ENCODE results near the gene CNGA4.

CNGA4 gene

DNA sequence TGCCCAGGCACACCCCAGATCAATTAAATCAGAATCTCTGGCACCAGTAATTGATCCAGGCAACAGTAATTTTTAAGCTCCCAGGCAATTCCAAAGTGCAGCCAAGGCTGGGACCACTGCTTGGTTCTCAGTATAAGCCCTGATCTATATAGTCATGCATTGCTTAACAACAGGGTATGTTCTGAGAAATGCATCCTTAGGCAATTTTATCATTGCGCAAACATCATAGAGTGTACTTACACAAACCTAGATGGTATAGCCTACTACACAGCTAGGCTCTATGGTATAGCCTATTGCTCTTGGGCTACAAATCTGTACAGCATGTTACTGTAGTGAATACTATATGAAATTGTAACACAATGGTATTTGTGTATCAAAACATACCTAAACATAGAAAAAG is 34.2 kb upstream of the CNGA4 start:
- ATAC-seq (ENCODE audit: insufficient read depth, low read depth) (no peak), DNase-seq (no peak)
- Histone ChIP-seq H3K4me2 (ENCODE audit: insufficient read depth, low read length) (no peak overlapping the region), H3K27ac (ENCODE audit: low read length) (no peak overlapping the region), H3K4me1 (ENCODE audit: insufficient read depth, low read length) (no peaks in the 10 kb centered on the region), H3K79me2 (ENCODE audit: insufficient read depth, low read length) (no peaks in the 10 kb centered on the region), H3K4me3 (ENCODE audit: low read depth in 1 of 2, low read length in 2 of 2) (no peak overlapping the region), H3K9me3 (ENCODE audit: insufficient read depth, low read length, severe bottlenecking) (no peaks in the 10 kb centered on the region), H3K36me3 (ENCODE audit: insufficient read depth, low read length) (peaks cover 12% of the 10 kb centered on the region; the same call in 1 of the 2 replicates), H3K9ac (ENCODE audit: low read depth, low read length) (no peak overlapping the region), H3K27me3 (ENCODE audit: insufficient read depth, low read length, poor library complexity) (no peaks in the 10 kb centered on the region), H2AFZ (ENCODE audit: low read depth, low read length) (no peak overlapping the region), H4K20me1 (ENCODE audit: insufficient read depth, low read length) (0 out of 2 replicates have a peak, but pooled peaks cover 3% of the 10 kb centered on the region)
- TF ChIP-seq, protein P1, sequence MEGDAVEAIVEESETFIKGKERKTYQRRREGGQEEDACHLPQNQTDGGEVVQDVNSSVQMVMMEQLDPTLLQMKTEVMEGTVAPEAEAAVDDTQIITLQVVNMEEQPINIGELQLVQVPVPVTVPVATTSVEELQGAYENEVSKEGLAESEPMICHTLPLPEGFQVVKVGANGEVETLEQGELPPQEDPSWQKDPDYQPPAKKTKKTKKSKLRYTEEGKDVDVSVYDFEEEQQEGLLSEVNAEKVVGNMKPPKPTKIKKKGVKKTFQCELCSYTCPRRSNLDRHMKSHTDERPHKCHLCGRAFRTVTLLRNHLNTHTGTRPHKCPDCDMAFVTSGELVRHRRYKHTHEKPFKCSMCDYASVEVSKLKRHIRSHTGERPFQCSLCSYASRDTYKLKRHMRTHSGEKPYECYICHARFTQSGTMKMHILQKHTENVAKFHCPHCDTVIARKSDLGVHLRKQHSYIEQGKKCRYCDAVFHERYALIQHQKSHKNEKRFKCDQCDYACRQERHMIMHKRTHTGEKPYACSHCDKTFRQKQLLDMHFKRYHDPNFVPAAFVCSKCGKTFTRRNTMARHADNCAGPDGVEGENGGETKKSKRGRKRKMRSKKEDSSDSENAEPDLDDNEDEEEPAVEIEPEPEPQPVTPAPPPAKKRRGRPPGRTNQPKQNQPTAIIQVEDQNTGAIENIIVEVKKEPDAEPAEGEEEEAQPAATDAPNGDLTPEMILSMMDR (IDR thresholded peaks at IDR 0.05; ENCODE audit: borderline replicate concordance, extremely low read depth, low read length, poor library complexity, severe bottlenecking), result no peak
- TF ChIP-seq EZH2 (IDR thresholded peaks at IDR 0.05; ENCODE audit: borderline replicate concordance, low read depth, low read length, severe bottlenecking), result no peak

DNA sequence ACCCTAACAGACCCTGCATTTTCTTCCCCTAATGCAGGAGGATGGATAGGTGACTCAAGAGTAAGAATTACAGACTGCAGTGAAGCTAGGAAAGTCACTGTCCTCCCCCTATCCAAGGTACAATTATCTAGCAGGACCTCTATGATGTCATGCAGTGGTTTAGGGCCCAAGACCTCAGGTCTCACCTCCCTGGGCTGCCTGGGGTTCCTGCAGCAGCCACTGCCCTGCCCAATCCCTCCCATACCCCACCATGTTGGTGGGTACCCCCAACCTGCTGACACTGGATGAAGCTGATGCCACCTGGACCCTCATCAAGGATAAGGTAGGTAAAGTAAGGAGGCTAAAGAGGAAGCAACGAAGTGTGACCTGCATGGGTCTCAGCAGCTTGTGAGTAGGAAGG is 33.5 kb upstream of the CNGA4 start, which contains the start of gene C11orf42:
C11orf42 (plus strand) TSS at position 192 of the 400 bp plus-strand sequence; CDS start at position 251, 59 bp downstream.
- TF ChIP-seq, protein P1 (IDR thresholded peaks at IDR 0.05; ENCODE audit: borderline replicate concordance, extremely low read depth, low read length, poor library complexity, severe bottlenecking), result no peak
- TF ChIP-seq EZH2 (IDR thresholded peaks at IDR 0.05; ENCODE audit: borderline replicate concordance, low read depth, low read length, severe bottlenecking), result no peak
- no peaks in the 10 kb centered on the region for H3K79me2 ChIP-seq (ENCODE audit: insufficient read depth, low read length)
- H3K9ac ChIP-seq (ENCODE audit: low read depth, low read length), result no peak within 1 kb of the TSS
- peaks cover 19% of the 10 kb centered on the region for H3K36me3 ChIP-seq (ENCODE audit: insufficient read depth, low read length)
- no peaks in the 10 kb centered on the region for H3K27me3 ChIP-seq (ENCODE audit: insufficient read depth, low read length, poor library complexity)
- H3K4me3 ChIP-seq (ENCODE audit: low read depth in 1 of 2, low read length in 2 of 2), result no peak within 1 kb of the TSS
- no peak within 1 kb of the TSS for H3K4me2 ChIP-seq (ENCODE audit: insufficient read depth, low read length)
- H3K4me1 ChIP-seq (ENCODE audit: insufficient read depth, low read length), result no peaks in the 10 kb centered on the region
- DNase-seq (no peak), ATAC-seq (ENCODE audit: insufficient read depth, low read depth) (no peak)
- 0 out of 2 replicates have a peak, but pooled peaks cover 3% of the 10 kb centered on the region for H4K20me1 ChIP-seq (ENCODE audit: insufficient read depth, low read length)
- no peak within 1 kb of the TSS for H2AFZ ChIP-seq (ENCODE audit: low read depth, low read length)
- H3K9me3 ChIP-seq (ENCODE audit: insufficient read depth, low read length, severe bottlenecking), result no peaks in the 10 kb centered on the region
- no peak within 1 kb of the TSS for H3K27ac ChIP-seq (ENCODE audit: low read length)

DNA sequence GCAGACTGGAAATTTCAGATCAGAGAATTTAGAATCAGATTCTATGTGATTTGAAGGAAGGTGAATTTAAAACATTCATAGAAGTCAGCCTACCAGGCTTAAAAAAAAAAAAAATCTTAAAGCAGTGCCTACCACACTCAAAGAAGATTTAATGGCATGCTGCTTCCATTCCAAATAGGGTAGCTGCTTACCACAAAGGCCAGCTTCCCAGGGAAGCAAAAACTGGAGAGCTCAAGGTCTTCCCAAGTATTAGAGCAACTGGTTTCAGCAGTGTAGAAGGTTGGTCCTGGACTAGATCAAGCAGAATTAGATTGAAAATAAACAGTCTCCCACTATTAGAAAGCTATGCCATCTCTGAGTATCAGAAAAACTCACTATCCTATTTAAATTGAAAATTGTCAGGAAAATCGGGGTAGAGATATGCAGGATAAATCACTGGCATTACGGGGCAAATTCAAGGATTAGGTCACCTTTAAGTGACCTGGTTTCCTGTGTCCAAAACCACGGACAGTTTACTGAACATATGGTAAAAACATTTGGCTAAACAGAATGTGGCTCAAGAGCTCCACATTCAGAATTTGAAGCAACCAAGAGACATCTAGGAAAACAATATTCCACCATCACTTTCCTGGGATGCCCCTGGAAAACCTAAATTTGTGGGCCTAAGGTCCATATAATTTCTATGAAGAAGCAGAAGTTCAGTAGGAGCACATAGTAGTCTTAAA is 32.3 kb upstream of the CNGA4 start:
- Histone ChIP-seq H3K79me2 (ENCODE audit: insufficient read depth, low read length) (no peaks in the 10 kb centered on the region), H3K9ac (ENCODE audit: low read depth, low read length) (no peak overlapping the region), H3K9me3 (ENCODE audit: insufficient read depth, low read length, severe bottlenecking) (no peaks in the 10 kb centered on the region), H3K27me3 (ENCODE audit: insufficient read depth, low read length, poor library complexity) (no peaks in the 10 kb centered on the region), H3K4me1 (ENCODE audit: insufficient read depth, low read length) (no peaks in the 10 kb centered on the region), H3K4me2 (ENCODE audit: insufficient read depth, low read length) (no peak overlapping the region), H3K36me3 (ENCODE audit: insufficient read depth, low read length) (peaks cover 30% of the 10 kb centered on the region), H3K27ac (ENCODE audit: low read length) (no peak overlapping the region), H3K4me3 (ENCODE audit: low read depth in 1 of 2, low read length in 2 of 2) (no peak overlapping the region), H4K20me1 (ENCODE audit: insufficient read depth, low read length) (0 out of 2 replicates have a peak, but pooled peaks cover 3% of the 10 kb centered on the region), H2AFZ (ENCODE audit: low read depth, low read length) (no peak overlapping the region)
- ATAC-seq (ENCODE audit: insufficient read depth, low read depth), result no peak
- DNase-seq, result no peak
- TF ChIP-seq EZH2 (IDR thresholded peaks at IDR 0.05; ENCODE audit: borderline replicate concordance, low read depth, low read length, severe bottlenecking), result no peak
- TF ChIP-seq, protein P1 (IDR thresholded peaks at IDR 0.05; ENCODE audit: borderline replicate concordance, extremely low read depth, low read length, poor library complexity, severe bottlenecking), result no peak
